NCI-H526 treated with DMSO at 0.1 percent for 48 hours (cell line): ENCODE results near the gene TLL2.
"Not testable (repeated sequence)": the region's sequence is repeated elsewhere in the genome, so short reads cannot be mapped to it uniquely, and the experiment has no call there.

Experiments
- DNase-seq: peaks from one replicate; lab custom pipeline; 2025; lab: John Stamatoyannopoulos, UW

TLL2 gene

GRCh38 chr10:96513698-96514561, at the start of gene TLL2:
Gene TLL2, minus strand, starts transcription at chr10:96513926. Its CDS starts 241 bp downstream, at chr10:96513685.
- peak; percentile 84 for DNase-seq

DNA sequence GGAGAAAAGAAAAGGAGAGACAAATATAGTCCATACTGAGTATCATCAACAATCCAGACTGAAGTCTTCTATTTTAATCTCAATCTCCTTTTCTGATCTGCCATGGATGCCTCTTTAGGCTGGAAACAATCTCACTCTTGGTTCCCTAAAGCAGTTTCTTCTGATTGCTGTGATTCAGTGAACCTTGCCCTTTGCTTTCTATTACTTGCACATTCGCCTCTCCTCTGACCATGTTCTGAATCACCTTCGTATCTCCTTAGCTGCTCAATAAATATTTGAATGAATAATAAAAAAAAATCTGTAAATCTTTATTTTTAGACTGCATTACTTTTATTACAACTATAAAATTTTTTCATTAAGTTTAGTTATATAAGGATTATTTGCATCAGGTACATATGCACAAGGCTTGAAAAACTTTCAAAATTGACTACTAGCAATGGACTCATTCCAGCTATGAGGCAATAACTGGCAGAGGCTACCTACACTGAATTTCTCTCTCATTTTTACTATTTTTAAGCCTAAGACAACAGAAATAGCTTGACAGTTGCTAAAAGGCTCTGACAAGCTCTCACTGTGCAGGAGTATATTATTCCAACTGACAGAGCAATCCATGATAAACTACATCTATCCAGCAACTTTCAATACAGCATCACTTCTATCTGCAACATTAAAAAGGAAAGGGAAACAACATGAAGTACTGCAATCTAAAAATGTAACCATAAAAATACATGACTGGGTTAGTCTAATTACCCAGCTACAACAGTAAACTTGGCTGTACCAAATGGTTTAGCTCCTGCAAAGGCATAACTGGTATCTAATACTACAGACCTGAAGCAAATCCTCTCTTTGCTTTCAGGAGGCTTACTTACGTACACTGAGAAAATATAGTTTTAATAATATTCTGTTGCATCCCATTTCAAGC, 47.5 kb upstream of the TLL2 start:
- no peak for DNase-seq

GRCh38 chr10:96560489-96560888, 46.8 kb upstream of the TLL2 start:
- DNase-seq: no peak

- no peak for DNase-seq
These were observed 42.3 kb upstream of the TLL2 start for GRCh38 chr10:96556003-96556402.

DNA sequence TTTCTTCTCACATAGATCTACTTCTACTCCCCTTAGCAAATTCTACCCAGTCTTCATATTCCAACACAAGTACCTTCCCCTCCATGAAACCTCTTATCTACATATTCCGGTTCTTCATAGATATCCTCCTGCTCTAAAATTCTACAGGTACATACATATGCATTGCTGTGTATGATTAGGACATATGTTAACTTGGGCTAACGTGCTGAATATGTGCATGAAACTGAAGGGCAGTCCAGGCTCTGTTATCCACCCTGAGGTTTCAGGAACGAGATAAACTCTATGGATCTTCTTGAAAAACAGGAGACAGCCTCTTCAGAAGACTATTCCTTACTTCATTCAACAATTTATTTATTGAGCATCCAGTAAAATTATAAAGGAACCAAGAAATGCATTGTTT, 41.6 kb upstream of the TLL2 start:
- DNase-seq: no peak

DNA sequence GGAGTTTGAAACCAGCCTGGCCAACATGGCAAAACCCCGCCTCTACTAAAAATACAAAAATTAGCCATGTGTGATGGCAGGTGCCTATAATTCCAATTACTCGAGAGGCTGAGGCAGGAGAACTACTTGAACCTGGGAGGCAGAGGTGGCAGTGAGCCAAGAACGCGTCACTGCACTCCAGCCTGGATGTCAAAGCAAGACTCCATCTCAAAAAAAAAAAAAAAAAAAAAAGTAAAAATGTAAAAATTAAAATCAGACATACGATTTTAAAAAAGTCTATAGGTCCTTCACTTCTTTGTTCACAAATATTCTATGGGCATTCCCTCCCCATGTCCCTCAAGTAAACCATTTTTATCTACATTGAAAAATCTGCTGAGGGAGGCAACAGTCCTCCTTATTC, 34.9 kb upstream of the TLL2 start:
- no peak for DNase-seq

GRCh38 chr10:96545558-96545957, 31.8 kb upstream of the TLL2 start:
- not testable (repeated sequence) for DNase-seq

DNA sequence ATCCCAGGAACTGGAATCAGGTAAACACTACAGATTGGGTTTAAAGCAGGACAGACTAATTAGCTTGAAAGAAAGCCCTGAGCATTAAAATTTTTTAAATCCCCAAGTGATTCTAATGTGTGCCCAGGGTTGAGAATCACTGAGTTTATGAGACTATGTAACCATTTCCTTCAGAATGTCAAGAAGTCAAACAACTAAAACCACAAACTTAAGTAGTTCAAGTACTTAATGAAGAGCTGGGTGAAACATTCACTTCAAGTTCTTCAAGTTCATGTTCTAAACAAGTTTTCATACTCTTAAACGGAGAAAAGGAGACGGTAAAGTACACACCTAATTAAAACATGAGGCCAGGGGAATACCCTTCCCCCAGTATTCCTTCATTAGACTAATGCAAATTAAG, 28.2 kb upstream of the TLL2 start:
- DNase-seq: peak; percentile 22

- no peak for DNase-seq
These were observed 26.5 kb upstream of the TLL2 start for GRCh38 chr10:96540240-96540639.

DNA sequence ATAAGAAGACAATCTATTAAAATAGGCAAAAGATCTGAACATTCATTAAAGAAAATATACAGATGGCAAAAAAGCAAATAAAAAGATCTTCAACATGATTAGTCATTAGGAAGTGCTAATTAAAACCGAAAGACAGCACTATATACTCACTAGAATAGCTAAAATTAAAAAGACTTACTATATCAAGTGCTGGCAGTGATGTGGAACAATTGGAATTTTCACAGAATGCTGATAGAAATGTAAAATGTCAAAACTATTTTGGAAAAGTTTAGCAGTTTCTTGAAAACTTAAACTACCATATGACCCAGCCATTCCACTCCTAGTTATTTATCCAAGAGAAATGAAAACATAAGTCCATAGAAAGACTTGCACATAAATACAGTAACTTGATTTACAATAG, 25.0 kb upstream of the TLL2 start:
- no peak for DNase-seq

DNA sequence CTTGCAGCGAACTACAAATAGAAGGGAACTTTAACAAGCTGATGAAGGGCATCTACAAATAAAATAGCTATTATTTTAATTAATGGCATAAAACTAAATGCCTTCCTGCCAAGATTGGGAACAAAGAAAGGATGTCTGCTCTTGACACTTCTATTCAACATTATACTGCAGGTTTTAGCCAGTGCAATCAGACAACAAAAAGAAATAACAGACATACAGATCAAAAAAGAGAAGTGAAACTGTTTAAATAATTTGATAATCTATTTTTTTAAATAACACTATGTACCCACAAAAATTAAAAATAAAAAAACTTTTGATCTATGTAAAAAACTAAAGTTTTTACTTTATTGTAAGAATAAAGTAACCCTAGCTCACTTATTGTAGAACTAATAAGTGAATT, 22.4 kb upstream of the TLL2 start:
- no peak for DNase-seq

- no peak for DNase-seq
These were observed 18.8 kb upstream of the TLL2 start for GRCh38 chr10:96532523-96532922.

- DNase-seq: no peak
These were observed 16.0 kb upstream of the TLL2 start for GRCh38 chr10:96529634-96530279.

DNA sequence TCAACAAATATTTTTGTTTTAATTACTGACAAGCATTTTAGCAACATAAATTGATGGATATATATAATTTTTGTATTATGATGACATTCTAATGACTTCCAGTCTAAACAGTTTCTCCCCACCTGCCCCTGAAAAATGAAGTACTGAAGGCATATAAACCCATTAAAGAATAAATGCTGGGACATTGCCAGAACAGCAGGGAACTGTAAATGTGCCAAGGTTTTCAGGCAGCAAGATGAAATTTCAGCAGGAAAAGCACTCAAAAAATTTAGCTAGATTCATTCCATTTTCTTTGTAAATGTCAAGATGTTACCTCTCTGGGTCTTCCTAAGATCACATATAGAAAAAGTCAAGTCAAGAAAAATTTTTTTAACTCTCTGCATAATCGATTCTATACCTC, 11.0 kb upstream of the TLL2 start:
- DNase-seq: no peak

- no peak for DNase-seq
These were observed 3.6 kb upstream of the TLL2 start for GRCh38 chr10:96517284-96517683.

DNA sequence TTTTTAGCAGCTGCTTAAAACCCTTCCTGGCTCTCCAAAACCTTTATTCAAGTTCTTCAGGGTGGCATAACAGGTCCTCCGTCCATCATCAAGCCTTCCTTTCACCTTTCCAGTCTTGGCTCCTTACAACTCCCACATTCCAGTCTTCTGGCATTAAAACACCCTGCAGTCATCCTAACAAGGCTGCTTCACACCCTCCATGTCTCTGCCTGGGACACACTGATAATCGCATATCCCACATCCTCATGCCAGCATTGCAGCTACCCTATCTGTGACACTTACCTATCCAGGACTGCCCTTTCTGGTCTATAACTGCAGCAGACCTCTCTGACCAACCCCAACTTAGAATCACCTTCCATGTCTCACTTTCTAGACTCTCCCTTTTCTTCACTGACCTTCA, 2.6 kb upstream of the TLL2 start:
- no peak for DNase-seq

GRCh38 chr10:96513305-96513697, 425 bp downstream of the TLL2 start:
- no peak for DNase-seq

DNA sequence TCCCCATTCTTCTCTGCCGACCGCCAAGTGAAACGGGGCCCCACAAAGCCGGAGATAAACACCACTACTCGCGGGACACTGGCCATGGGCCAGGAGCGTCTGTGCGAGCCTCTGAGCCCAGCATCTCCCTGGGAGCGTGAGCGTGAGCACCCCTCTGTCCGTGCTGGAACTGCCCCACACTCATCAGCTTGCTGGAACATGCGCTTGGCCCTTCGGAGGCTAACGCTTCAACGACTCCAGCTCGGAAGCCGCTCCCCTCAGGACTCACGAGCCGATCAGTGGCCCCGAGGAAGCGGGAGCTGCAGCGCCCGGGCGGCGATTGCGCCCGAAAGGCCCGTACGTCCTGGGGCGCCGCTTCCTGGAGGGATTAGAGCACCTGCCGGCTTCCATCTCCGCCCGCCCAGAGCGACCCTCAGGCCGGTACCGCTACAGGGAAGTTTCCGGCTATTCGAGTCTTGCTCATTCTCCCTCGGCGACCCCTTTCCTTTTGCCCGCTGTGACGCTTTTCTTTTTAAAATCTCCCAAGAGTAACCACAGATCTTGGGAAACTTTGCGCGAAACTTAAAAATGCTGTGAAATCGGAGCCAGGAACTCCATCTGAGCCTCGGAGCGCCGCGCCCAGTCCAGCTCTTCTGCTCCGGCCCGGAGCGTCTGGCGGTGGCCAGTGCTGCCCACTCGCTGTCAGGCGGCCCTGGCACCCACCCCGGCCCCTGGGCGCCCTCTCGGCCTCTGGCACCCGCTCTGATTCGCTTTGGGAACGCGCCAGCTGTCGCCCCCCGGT, 1.0 kb downstream of the TLL2 start:
- DNase-seq: no peak

- peak; percentile 67 for DNase-seq
These were observed 2.4 kb downstream of the TLL2 start for GRCh38 chr10:96511044-96511945.

GRCh38 chr10:96509017-96509641, 4.6 kb downstream of the TLL2 start:
- no peak for DNase-seq
